MG63 (cell line): ENCODE data around the gene PLB1. TPM values are rescaled to one million over a fixed set of nuclear protein-coding genes. Genes with fewer than 3 reads are reported as not detected.

Experiments
- DNase-seq: peaks from one replicate; pipeline ENCODE4 v3.0.0-alpha.2; 2020
- H3K27me3 ChIP-seq: fragments of 250-450 bp; sonication (Bioruptor Pico); 2 replicates; pipeline ENCODE4 v1.5.1; 2020; ENCODE audit warnings: mild to moderate bottlenecking, moderate library complexity
- H3K36me3 ChIP-seq: fragments of 250-450 bp; sonication (Bioruptor Pico); 2 replicates; pipeline ENCODE4 v1.5.1; 2020; ENCODE audit warnings: mild to moderate bottlenecking, moderate library complexity
- H3K4me3 ChIP-seq: fragments of 250-450 bp; sonication (Bioruptor Pico); 2 replicates; pipeline ENCODE4 v1.5.1; 2020; ENCODE audit warnings: mild to moderate bottlenecking, moderate library complexity
- H3K9me3 ChIP-seq: fragments of 250-450 bp; sonication (Bioruptor Pico); 2 replicates; pipeline ENCODE4 v1.5.1; 2020; ENCODE audit warnings: mild to moderate bottlenecking, moderate library complexity
- total RNA-seq: library from RNA; depleted of rRNA; stranded (reverse); fragments of >200 nt; shearing (Covaris generic); gene quantifications from 2 replicates; pipeline ENCODE4 v1.2.3, GENCODE V29; 2014; ENCODE audit warnings: low replicate concordance

The PLB1 gene
- total RNA-seq, 1 experiment from 2014 or later: not detected

- no peaks in the 10 kb centered on the region for H3K9me3 ChIP-seq
- no peak for DNase-seq
- no peak overlapping the region for H3K4me3 ChIP-seq
- H3K27me3 ChIP-seq: no peaks in the 10 kb centered on the region
- H3K36me3 ChIP-seq: no peaks in the 10 kb centered on the region
These were observed 147.5 kb downstream of the PLB1 start for GRCh38 chr2:28643327-28643726.

GRCh38 chr2:28643911-28644334 lies 148.1 kb downstream of the PLB1 start:
- no peak overlapping the region for H3K4me3 ChIP-seq
- H3K9me3 ChIP-seq: no peaks in the 10 kb centered on the region
- no peaks in the 10 kb centered on the region for H3K27me3 ChIP-seq
- DNase-seq: peak; percentile 68
- H3K36me3 ChIP-seq: no peaks in the 10 kb centered on the region

DNA sequence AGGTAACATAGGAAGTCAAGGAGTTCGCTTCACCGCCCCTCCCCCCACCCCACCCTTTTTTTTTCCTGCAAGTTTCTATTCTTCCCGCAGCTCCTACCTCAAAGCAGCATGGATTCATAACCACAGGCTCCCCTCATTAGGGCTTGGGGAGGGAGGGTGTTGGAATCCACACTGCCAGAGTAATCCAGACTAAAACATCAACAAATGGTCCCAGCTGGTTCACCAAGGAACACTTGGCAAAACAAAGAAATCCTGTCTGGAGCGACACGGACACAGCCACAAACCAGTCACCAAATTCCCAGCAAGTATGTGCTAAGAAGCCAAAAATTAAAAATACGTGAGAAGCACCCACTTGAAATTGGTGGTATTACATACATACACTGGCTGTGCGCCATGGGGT lies 148.9 kb downstream of the PLB1 start:
- H3K36me3 ChIP-seq: no peaks in the 10 kb centered on the region
- DNase-seq: no peak
- H3K27me3 ChIP-seq: no peaks in the 10 kb centered on the region
- no peaks in the 10 kb centered on the region for H3K9me3 ChIP-seq
- H3K4me3 ChIP-seq: no peak overlapping the region

- Histone ChIP-seq H3K36me3 (no peaks in the 10 kb centered on the region), H3K9me3 (no peaks in the 10 kb centered on the region), H3K27me3 (no peaks in the 10 kb centered on the region), H3K4me3 (no peak overlapping the region)
- no peak for DNase-seq
These were observed 149.7 kb downstream of the PLB1 start for GRCh38 chr2:28645553-28645952.

GRCh38 chr2:28647682-28648081 lies 151.8 kb downstream of the PLB1 start:
- Histone ChIP-seq H3K27me3 (no peaks in the 10 kb centered on the region), H3K4me3 (no peak overlapping the region), H3K9me3 (0 out of 2 replicates have a peak, but pooled peaks cover 2% of the 10 kb centered on the region), H3K36me3 (no peaks in the 10 kb centered on the region)
- no peak for DNase-seq

GRCh38 chr2:28648147-28648546 lies 152.3 kb downstream of the PLB1 start:
- Histone ChIP-seq H3K4me3 (no peak overlapping the region), H3K9me3 (0 out of 2 replicates have a peak, but pooled peaks cover 2% of the 10 kb centered on the region), H3K27me3 (no peaks in the 10 kb centered on the region), H3K36me3 (no peaks in the 10 kb centered on the region)
- DNase-seq: no peak

DNA sequence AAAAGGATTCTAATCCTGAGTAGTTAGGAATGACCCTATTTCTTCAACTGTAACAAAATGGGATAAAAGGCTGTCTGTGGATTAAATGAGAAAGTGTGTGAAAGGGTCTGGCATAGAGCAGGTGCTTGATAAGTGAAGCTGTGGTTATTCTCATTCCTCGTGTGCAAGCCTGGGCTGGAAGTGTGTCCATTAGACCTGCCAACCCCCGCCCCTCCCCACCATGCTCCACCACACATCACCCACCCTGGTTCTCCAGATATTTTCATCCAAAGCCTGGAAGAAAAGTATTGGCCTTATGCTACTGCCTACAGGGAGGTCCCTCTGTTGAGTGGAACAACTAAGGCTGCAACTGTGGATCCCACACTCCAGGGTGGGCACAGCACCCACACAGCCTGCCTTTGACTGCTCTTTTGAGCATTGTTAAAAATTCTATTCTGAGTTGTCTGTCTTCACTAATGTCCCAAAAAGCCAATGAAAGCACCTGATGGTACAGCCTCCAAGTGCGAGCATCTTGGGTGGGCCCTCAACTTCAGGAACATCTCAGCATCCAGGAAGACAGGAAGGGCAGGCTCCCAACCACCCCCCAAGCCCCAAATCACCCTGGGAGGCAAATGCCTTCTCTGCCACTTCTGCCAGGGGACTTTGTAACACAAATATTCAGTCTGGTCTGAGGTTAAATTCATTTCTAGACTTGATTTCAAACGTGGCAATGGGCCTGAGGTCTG lies 153.0 kb downstream of the PLB1 start:
- Histone ChIP-seq H3K9me3 (0 out of 2 replicates have a peak, but pooled peaks cover 2% of the 10 kb centered on the region), H3K27me3 (no peaks in the 10 kb centered on the region), H3K4me3 (no peak overlapping the region), H3K36me3 (no peaks in the 10 kb centered on the region)
- no peak for DNase-seq

DNA sequence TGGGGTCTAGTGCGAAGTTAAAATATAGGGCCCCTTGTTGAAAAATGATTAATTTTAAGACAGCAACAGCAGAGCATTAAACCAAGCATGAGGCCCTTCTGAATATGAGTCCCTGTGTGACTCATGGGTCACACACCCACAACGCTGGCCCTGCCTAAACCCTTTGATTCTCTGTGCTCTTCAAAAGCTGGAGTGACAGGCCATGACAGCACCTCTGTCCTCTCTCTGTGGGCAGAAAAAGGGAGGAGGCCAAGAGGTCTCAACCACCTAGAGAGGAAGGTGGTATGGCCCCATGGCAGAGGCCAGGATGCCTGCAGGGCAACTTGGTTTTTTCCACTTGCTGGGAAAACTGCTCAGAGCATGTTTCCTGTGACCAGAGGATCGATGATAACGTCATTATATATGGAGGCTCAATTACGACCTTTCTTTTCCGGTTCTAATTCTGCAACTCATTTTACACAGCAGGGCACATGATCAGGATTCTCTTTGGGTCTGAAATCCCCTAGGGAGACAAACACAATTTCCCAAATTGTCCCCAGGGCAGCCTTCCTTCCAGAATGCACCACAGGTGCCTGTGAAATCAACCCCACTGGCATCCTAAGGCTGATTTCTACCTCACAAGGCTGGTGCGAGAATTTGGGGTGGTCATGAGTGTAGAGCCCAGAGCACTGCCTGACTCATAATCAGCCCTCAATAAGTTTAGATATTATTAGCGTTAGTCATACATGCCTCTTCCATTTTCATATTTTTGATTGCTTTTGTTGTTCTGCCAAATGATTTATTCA lies 153.8 kb downstream of the PLB1 start:
- peak; percentile 50 for DNase-seq

DNA sequence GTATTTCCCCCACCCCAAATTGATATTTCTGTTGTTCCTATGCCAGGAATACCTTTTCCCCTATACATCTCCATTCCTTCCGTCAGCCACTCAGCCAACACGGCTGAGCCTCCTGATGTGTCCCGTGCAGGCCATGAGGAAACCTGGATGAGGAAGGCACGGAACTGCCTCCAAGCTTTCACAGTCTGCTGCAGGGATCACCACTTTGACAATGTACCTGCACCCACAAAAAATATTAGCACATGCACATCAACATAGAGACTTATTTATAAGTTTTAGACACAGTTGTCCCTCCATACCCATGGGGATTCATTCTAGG lies 154.4 kb downstream of the PLB1 start:
- Histone ChIP-seq H3K27me3 (no peaks in the 10 kb centered on the region), H3K9me3 (0 out of 2 replicates have a peak, but pooled peaks cover 2% of the 10 kb centered on the region), H3K36me3 (no peaks in the 10 kb centered on the region), H3K4me3 (no peak overlapping the region)
- DNase-seq: no peak

More for the DNA sequence above, 153.8 kb downstream of the PLB1 start:
- Histone ChIP-seq H3K36me3 (no peaks in the 10 kb centered on the region), H3K9me3 (0 out of 2 replicates have a peak, but pooled peaks cover 2% of the 10 kb centered on the region), H3K4me3 (no peak overlapping the region), H3K27me3 (no peaks in the 10 kb centered on the region)

- H3K27me3 ChIP-seq: no peaks in the 10 kb centered on the region
- 0 out of 2 replicates have a peak, but pooled peaks cover 2% of the 10 kb centered on the region for H3K9me3 ChIP-seq
- no peak for DNase-seq
- H3K36me3 ChIP-seq: no peaks in the 10 kb centered on the region
- H3K4me3 ChIP-seq: no peak overlapping the region
These were observed 156.4 kb downstream of the PLB1 start for GRCh38 chr2:28652217-28652616.

DNA sequence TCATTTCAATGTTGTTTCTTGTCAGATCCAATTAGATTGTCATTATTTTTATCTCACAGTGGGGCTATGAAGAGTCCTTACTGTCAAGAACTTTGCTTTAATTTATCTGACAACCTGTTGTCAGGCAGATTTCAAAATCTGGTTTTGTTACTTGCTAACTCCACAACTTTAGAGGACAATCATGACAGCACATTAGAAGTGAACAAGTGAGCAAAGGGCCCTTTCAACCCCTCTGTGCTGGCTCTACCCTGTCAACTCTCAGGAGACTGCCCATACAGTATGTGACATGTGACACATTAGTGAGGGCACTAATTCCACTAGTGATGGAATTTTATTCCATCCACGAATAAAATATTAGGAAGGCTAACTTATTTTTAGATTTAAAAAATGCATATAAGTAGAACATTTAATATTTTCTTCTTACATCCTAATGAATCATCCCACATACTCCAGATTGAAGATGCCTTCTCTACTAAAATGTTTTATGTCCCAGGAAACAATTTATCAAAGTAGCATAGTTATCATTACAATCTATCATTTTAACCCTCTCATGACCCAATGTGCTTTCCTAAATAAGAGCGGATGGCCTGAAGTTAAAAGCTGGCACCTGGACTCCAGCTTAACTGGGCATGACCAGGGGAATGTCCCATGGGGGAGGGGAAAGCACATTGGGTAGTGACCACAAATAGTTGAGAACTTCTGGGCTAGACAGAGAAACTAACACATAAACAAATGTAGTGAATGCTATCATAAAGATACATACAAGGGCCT lies 158.2 kb downstream of the PLB1 start:
- H3K4me3 ChIP-seq: no peak overlapping the region
- no peaks in the 10 kb centered on the region for H3K27me3 ChIP-seq
- DNase-seq: no peak
- no peaks in the 10 kb centered on the region for H3K36me3 ChIP-seq
- H3K9me3 ChIP-seq: 0 out of 2 replicates have a peak, but pooled peaks cover 2% of the 10 kb centered on the region

DNA sequence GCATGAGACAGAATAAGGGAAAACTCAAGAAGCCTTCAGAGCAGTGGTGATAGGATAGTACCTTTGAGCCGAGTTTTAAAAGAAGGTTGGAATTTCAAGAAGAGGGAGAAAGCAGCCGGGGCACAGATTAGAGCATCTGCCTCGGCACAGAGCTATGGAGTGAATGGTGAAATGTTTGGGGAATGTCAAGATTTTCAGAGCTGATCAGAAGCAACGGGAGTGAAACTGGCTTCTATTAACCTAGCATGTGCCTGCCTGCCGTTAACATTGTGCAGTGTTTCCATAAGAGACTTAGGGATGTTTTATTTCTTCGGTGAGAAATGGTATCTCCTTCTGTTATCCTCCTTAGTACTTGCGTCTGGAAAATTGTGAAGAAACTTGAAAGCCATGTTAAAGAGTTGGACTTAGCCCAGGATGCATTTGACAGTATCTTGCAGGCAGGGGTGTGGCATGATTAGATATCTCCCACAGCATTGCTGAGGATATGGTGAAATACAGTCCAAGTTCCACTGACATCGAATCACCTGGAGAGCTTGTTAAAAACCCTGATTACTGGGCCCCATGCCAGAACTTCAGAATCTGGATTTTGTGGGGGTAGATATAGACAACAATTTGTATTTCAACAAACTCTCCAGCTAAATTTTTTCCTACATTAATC lies 158.9 kb downstream of the PLB1 start:
- DNase-seq: no peak
- 0 out of 2 replicates have a peak, but pooled peaks cover 2% of the 10 kb centered on the region for H3K9me3 ChIP-seq
- no peaks in the 10 kb centered on the region for H3K27me3 ChIP-seq
- H3K4me3 ChIP-seq: no peak overlapping the region
- no peaks in the 10 kb centered on the region for H3K36me3 ChIP-seq

GRCh38 chr2:28656937-28657615 lies 161.2 kb downstream of the PLB1 start:
- no peak for DNase-seq
- H3K9me3 ChIP-seq: 0 out of 2 replicates have a peak, but pooled peaks cover 1% of the 10 kb centered on the region
- H3K4me3 ChIP-seq: no peak overlapping the region
- H3K27me3 ChIP-seq: no peaks in the 10 kb centered on the region
- H3K36me3 ChIP-seq: no peaks in the 10 kb centered on the region

- Histone ChIP-seq H3K27me3 (no peaks in the 10 kb centered on the region), H3K36me3 (no peaks in the 10 kb centered on the region), H3K4me3 (no peak overlapping the region), H3K9me3 (no peaks in the 10 kb centered on the region)
- peak; percentile 50 for DNase-seq
These were observed 162.5 kb downstream of the PLB1 start for GRCh38 chr2:28658369-28658768.

DNA sequence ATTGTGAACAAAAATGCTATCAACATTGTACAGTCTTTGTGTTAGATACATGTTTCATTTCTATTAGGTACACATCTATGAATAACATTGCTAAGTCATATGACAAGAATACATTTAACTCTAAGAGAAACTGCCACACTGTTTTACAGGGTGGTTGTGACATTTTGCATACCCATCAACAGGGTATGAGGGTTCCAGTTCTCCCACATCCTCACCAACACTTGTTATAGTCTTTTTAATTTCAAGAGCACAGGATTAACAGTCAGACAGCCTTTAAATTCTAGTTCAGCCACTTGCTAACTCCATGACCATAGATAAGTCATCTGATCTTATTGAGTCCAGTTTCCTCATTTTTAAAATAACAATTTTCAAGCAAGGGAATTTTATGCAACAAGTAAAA lies 163.3 kb downstream of the PLB1 start:
- no peak for DNase-seq
- Histone ChIP-seq H3K27me3 (no peaks in the 10 kb centered on the region), H3K36me3 (no peaks in the 10 kb centered on the region), H3K9me3 (no peaks in the 10 kb centered on the region), H3K4me3 (no peak overlapping the region)

- no peaks in the 10 kb centered on the region for H3K9me3 ChIP-seq
- peak; percentile 88 for DNase-seq
- H3K27me3 ChIP-seq: no peaks in the 10 kb centered on the region
- no peak overlapping the region for H3K4me3 ChIP-seq
- no peaks in the 10 kb centered on the region for H3K36me3 ChIP-seq
These were observed 165.7 kb downstream of the PLB1 start for GRCh38 chr2:28661589-28662001.
